ENCODE results near the gene CASS4.
"Not testable (repeated sequence)": the region's sequence is repeated elsewhere in the genome, so short reads cannot be mapped to it uniquely, and the experiment has no call there.

The CASS4 gene

GRCh38 chr20:56395166-56395565, 16.9 kb upstream of the CASS4 start:
- CTCF ChIA-PET, result interaction anchor here (0.9 to 2.9 kb wide), 5 partner anchors 10 to 95 kb away, joined by 3 to 10 read pairs (median 3); partner anchors contain the start of gene CASS4

GRCh38 chr20:56400001-56400640, 11.9 kb upstream of the CASS4 start:
- peak; percentile 58 for DNase-seq (ENCODE audit: extremely low spot score)
- ChIA-PET POLR2A (no interaction called here), CTCF (interaction anchor here (0.6 to 1.4 kb wide), 8 partner anchors 9 to 85 kb away, joined by 3 to 7 read pairs (median 3); partner anchors contain the start of gene CASS4)

More at GRCh38 chr20:56395166-56395565, 16.9 kb upstream of the CASS4 start:
- POLR2A ChIA-PET, result no interaction called here
- no peak for DNase-seq (ENCODE audit: extremely low spot score)
- TF ChIP-seq CTCF (IDR thresholded peaks at IDR 0.05; ENCODE audit: control extremely low read depth, extremely low read depth, low read depth, missing control alignments), result no peak

GRCh38 chr20:56403465-56403864, 8.6 kb upstream of the CASS4 start:
- ChIA-PET POLR2A (no interaction called here), CTCF (no interaction called here)
- DNase-seq (ENCODE audit: extremely low spot score), result no peak
- no peak for TF ChIP-seq CTCF (IDR thresholded peaks at IDR 0.05; ENCODE audit: control extremely low read depth, extremely low read depth, low read depth, missing control alignments)

More at GRCh38 chr20:56400001-56400640, 11.9 kb upstream of the CASS4 start:
- TF ChIP-seq CTCF (IDR thresholded peaks at IDR 0.05; ENCODE audit: control extremely low read depth, extremely low read depth, low read depth, missing control alignments), result peak; percentile 68

GRCh38 chr20:56405356-56405755, 6.7 kb upstream of the CASS4 start:
- CTCF ChIA-PET, result interaction anchor here (1.1 to 1.6 kb wide), 3 partner anchors 10 to 65 kb away, joined by 3 to 4 read pairs (median 3); partner anchors contain the start of gene CSTF1
- DNase-seq (ENCODE audit: extremely low spot score); POLR2A ChIA-PET: not testable (repeated sequence)

- no peak for DNase-seq (ENCODE audit: extremely low spot score)
- TF ChIP-seq CTCF (IDR thresholded peaks at IDR 0.05; ENCODE audit: control extremely low read depth, extremely low read depth, low read depth, missing control alignments), result no peak
- ChIA-PET CTCF (interaction anchor here (1.2 to 1.5 kb wide), 5 partner anchors 9 to 32 kb away, joined by 3 to 5 read pairs (median 4); partner anchors contain the start of genes AURKA and CSTF1), POLR2A (no interaction called here)
Measured at GRCh38 chr20:56406910-56407309, 5.2 kb upstream of the CASS4 start.

- no peak for DNase-seq (ENCODE audit: extremely low spot score)
- CTCF ChIA-PET, result interaction anchor here (0.7 to 4.7 kb wide), 6 partner anchors 9 to 28 kb away, joined by 3 to 20 read pairs (median 4); no protein-coding TSS in a partner anchor
- no peak for TF ChIP-seq CTCF (IDR thresholded peaks at IDR 0.05; ENCODE audit: control extremely low read depth, extremely low read depth, low read depth, missing control alignments)
- POLR2A ChIA-PET, result no interaction called here
Measured at GRCh38 chr20:56409521-56409920, 2.5 kb upstream of the CASS4 start.

- CTCF ChIA-PET, result interaction anchor here (0.9 to 4.7 kb wide), 4 partner anchors 9 to 27 kb away, joined by 3 to 20 read pairs (median 6); no protein-coding TSS in a partner anchor
Measured at GRCh38 chr20:56409956-56410355, 2.1 kb upstream of the CASS4 start.

GRCh38 chr20:56411287-56411686, 773 bp upstream of the CASS4 start:
- not testable (repeated sequence) for DNase-seq (ENCODE audit: extremely low spot score)
- ChIA-PET POLR2A (interaction anchor here (1.5 kb wide), 1 partner anchor 17 kb away, joined by 5 read pairs; no protein-coding TSS in a partner anchor), CTCF (interaction anchor here (0.8 to 4.7 kb wide), 7 partner anchors 10 to 29 kb away, joined by 3 to 20 read pairs (median 3); no protein-coding TSS in a partner anchor)

More at GRCh38 chr20:56409956-56410355, 2.1 kb upstream of the CASS4 start:
- POLR2A ChIA-PET, result no interaction called here
- no peak for TF ChIP-seq CTCF (IDR thresholded peaks at IDR 0.05; ENCODE audit: control extremely low read depth, extremely low read depth, low read depth, missing control alignments)
- DNase-seq (ENCODE audit: extremely low spot score), result no peak

All from GM10248 (cell line).